ENCODE data around the gene NT5C2. TPM values are rescaled to one million over a fixed set of nuclear protein-coding genes. Genes with fewer than 3 reads are reported as not detected.

Gene NT5C2
- total and polyA plus RNA-seq, 2 of the 4 experiments (the other 2 are of a cell fraction) = 60.0 to 65.1 TPM

DNA sequence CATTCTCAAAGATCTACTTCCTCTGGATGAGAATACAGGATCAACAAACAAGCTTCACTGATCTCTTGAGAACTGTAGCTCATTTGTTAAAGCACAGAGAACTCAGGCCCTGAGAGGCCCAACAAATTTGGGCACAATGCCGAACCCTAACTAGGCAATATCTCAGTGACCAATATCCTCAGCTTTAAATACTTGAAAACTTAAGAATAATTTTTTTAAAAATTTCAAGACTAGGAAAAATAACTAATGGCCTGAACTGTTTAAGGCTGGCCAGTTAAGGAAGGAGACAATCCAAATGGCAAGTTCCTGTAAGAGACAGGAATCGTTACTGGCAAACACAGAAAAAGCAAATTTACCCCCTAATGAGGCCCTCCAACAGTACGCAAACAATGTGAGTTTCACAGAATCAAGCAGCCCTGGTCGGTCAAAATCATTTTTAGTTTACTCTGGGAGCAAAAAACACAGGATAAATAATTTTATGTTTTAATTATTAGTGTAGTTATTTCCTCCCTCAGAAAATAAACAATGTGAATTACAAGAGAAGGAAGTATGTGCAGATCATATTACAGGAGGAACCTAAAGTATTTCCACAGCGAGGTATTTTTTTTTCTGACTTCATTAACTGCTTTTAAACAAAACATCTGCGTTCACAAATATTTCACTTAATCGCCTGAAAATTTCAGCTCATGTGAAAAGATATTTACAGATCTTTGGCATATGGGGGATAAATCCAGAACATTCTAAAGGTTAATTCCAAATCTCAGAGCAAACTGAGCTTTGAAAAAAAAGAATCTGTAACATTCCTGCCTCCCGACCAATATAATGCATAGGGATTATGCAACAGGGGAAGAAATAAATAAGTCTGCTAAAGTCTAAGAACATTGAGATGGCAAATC lies 39.5 kb downstream of the NT5C2 start:
- ATAC-seq (ENCODE audit: low read depth) (peak; percentile 51), DNase-seq (peak; percentile 62)
- Histone ChIP-seq H3K36me3 (ENCODE audit: control insufficient read depth, insufficient read depth, low read length) (peaks cover 2% of the 10 kb centered on the region; the same call in 1 of the 2 replicates), H3K18ac (ENCODE audit: low read depth, low read length) (peak overlapping the region; percentile 92), H3K79me1 (ENCODE audit: low read depth in 1 of 2, low read length in 2 of 2) (peaks cover 10 to 57% of the 10 kb centered on the region in 2 experiments), H2BK120ac (ENCODE audit: low read depth, low read length) (peak overlapping the region; percentile 76), H2AK5ac (ENCODE audit: low read depth, low read length) (peak overlapping the region; percentile 5), H3K9ac (ENCODE audit: low read depth, low read length) (peak overlapping the region; percentile 54), H2BK5ac (ENCODE audit: low read depth, low read length, poor library complexity, severe bottlenecking) (peak overlapping the region; percentile 56), H4K5ac (ENCODE audit: low read depth, low read length) (peak overlapping the region; percentile 75), H3K56ac (ENCODE audit: extremely low read depth, insufficient read depth, low read length) (peak overlapping the region; percentile 20), H4K8ac (ENCODE audit: low read depth in 2 of 2, low read length in 2 of 2) (peak overlapping the region; percentile 45 to 55; a peak in 3 of 4 replicates), H3K4me1 (ENCODE audit: control insufficient read depth, insufficient read depth, low read length) (peaks cover 11% of the 10 kb centered on the region), H3K14ac (replicated peaks; ENCODE audit: low read depth, low read length) (peak overlapping the region; percentile 18), H3K27me3 (ENCODE audit: control insufficient read depth, insufficient read depth, low read length) (no peaks in the 10 kb centered on the region), H3K9me3 (ENCODE audit: control insufficient read depth, insufficient read depth, low read length) (no peaks in the 10 kb centered on the region), H2AFZ (replicated peaks; ENCODE audit: low read length, poor library complexity) (no peak overlapping the region), H3K23ac (ENCODE audit: low read depth, low read length) (peak overlapping the region; percentile 40; the same call in 1 of the 2 replicates), H3K4ac (ENCODE audit: low read depth, low read length) (peak overlapping the region; percentile 75), H3K4me2 (ENCODE audit: low read depth, low read length) (peak overlapping the region; percentile 91), H2BK15ac (ENCODE audit: low read depth, low read length) (peak overlapping the region; percentile 32; the same call in 1 of the 3 replicates), H3K9me1 (ENCODE audit: insufficient read depth, low read length) (peaks cover 11% of the 10 kb centered on the region; the same call in 1 of the 2 replicates), H3K27ac (ENCODE audit: insufficient read depth, low read length) (peak overlapping the region; percentile 89), H4K20me1 (ENCODE audit: insufficient read depth, low read length) (peaks cover 10% of the 10 kb centered on the region; the same call in 1 of the 2 replicates), H2BK20ac (ENCODE audit: low read depth, low read length) (peak overlapping the region; percentile 84; the same call in 1 of the 2 replicates), H3K4me3 (ENCODE audit: insufficient read depth, low read depth, low read length) (peak overlapping the region; percentile 23; the same call in 1 of the 2 replicates), H2AK9ac (replicated peaks; ENCODE audit: low read depth, low read length, poor library complexity) (no peak overlapping the region), H4K91ac (ENCODE audit: insufficient read depth, low read depth, low read length) (peak overlapping the region; percentile 22)
- no TSS peak for BruUV-seq (replicated peaks)
- dilution Hi-C loops (cut with HindIII; ENCODE audit: low sequenced_read_pairs, unreplicated experiment) (no loop called here), in situ Hi-C loops (cut with MboI; ENCODE audit: low sequenced_read_pairs) (no loop called here), intact Hi-C loops (cut with micrococcal nuclease) (loop anchor here (1.0 kb wide), 1 partner anchor 8 kb away; no protein-coding TSS in a partner anchor)
- no CpG with 5 or more reads among the region's 8 CpGs for WGBS, 2 experiments (ENCODE audit: extremely low coverage in 2 of 2, insufficient read length in 1 of 2)
- TF ChIP-seq CEBPB (IDR thresholded peaks at IDR 0.05; ENCODE audit: low read depth, low read length) (peak; percentile 88), MAZ (IDR thresholded peaks at IDR 0.05; ENCODE audit: borderline replicate concordance, low read depth, low read length) (no peak), NFE2L2 (IDR thresholded peaks at IDR 0.05; ENCODE audit: low read depth, low read length) (no peak)
- CTCF ChIA-PET = interaction anchor here (0.6 to 1.5 kb wide), 3 partner anchors 86 to 99 kb away, joined by 3 to 6 read pairs (median 3); no protein-coding TSS in a partner anchor
- POLR2A ChIA-PET (ENCODE audit: unreplicated experiment) = no interaction called here

Data from IMR-90 (cell line).